H9 (cell line): Measurements from ENCODE around the gene TMEM161B. TPM values are rescaled to one million over a fixed set of nuclear protein-coding genes. Genes with fewer than 3 reads are reported as not detected.
A peak's percentile ranks its signal among the peaks of the same experiment; 100 is the strongest.

Source experiments
- DNase-seq: peaks from one replicate; pipeline ENCODE4 v3.0.0-alpha.2; 2017
- H2AFZ ChIP-seq: one replicate; pipeline ENCODE4 v1.6.1; 2013; ENCODE audit warnings: mild to moderate bottlenecking, low read length, control low read depth, moderate library complexity
- H2AK5ac ChIP-seq: 2 replicates; pipeline ENCODE4 v1.6.1; 2013; ENCODE audit warnings: low read length, control low read depth, mixed read lengths; ENCODE audit not compliant: insufficient read length
- H2BK120ac ChIP-seq: one replicate; pipeline ENCODE4 v1.6.1; 2013; ENCODE audit warnings: low read depth, mild to moderate bottlenecking, low read length, control low read depth, inconsistent platforms; ENCODE audit not compliant: poor library complexity, severe bottlenecking
- H2BK12ac ChIP-seq: 2 replicates; pipeline ENCODE4 v1.6.1; 2013; ENCODE audit warnings: low read length, control low read depth, mixed read lengths, low read depth; ENCODE audit not compliant: insufficient read length
- H2BK15ac ChIP-seq: 2 replicates; pipeline ENCODE4 v1.6.1; 2013; ENCODE audit warnings: low read depth, low read length, control low read depth
- H2BK20ac ChIP-seq: one replicate; pipeline ENCODE4 v1.6.1; 2013; ENCODE audit warnings: low read depth, mild to moderate bottlenecking, low read length, control low read depth, inconsistent platforms; ENCODE audit not compliant: poor library complexity, severe bottlenecking
- H2BK5ac ChIP-seq: 2 replicates; pipeline ENCODE4 v1.6.1; 2013; ENCODE audit warnings: low read length, control low read depth, mixed read lengths; ENCODE audit not compliant: insufficient read length
- H3K14ac ChIP-seq: 2 replicates; pipeline ENCODE4 v1.6.1; 2013; ENCODE audit warnings: low read length, control low read depth; ENCODE audit not compliant: insufficient read depth
- H3K18ac ChIP-seq: 2 replicates; pipeline ENCODE4 v1.6.1; 2013; ENCODE audit warnings: low read depth, mild to moderate bottlenecking, mixed read lengths, low read length, control low read depth; ENCODE audit not compliant: insufficient read length
- H3K23ac ChIP-seq: 2 replicates; pipeline ENCODE4 v1.6.1; 2013; ENCODE audit warnings: low read length, control low read depth, mixed read lengths, low read depth; ENCODE audit not compliant: insufficient read length
- H3K23me2 ChIP-seq: 2 replicates; pipeline ENCODE4 v1.6.1; 2013; ENCODE audit warnings: low read depth, mild to moderate bottlenecking, mixed read lengths, low read length, control low read depth; ENCODE audit not compliant: insufficient read length, poor library complexity, severe bottlenecking
- H3K27ac ChIP-seq: 2 replicates; pipeline ENCODE4 v1.5.1; 2013; ENCODE audit warnings: low read length, control low read depth, mixed read lengths, low read depth; ENCODE audit not compliant: insufficient read length
- H3K27me3 ChIP-seq: 2 replicates; pipeline ENCODE4 v1.6.1; 2013; ENCODE audit warnings: low read length, control low read depth, inconsistent platforms; ENCODE audit not compliant: insufficient read depth
- H3K4ac ChIP-seq: 2 replicates; pipeline ENCODE4 v1.6.1; 2013; ENCODE audit warnings: low read depth, mild to moderate bottlenecking, control low read depth, inconsistent platforms, low read length, moderate library complexity
- H3K4me1 ChIP-seq: 2 replicates; pipeline ENCODE4 v1.6.1; 2013; ENCODE audit warnings: low read length, control low read depth, inconsistent platforms; ENCODE audit not compliant: insufficient read depth
- H3K4me2 ChIP-seq: 2 replicates; pipeline ENCODE4 v1.6.1; 2013; ENCODE audit warnings: low read length, control low read depth, mixed read lengths; ENCODE audit not compliant: insufficient read length, insufficient read depth
- H3K56ac ChIP-seq: 2 replicates; pipeline ENCODE4 v1.6.1; 2013; ENCODE audit warnings: low read depth, mild to moderate bottlenecking, mixed read lengths, low read length, control low read depth; ENCODE audit not compliant: insufficient read length
- H3K79me1 ChIP-seq: 2 replicates; pipeline ENCODE4 v1.6.1; 2013; ENCODE audit warnings: low read depth, mild to moderate bottlenecking, moderate library complexity, low read length, control low read depth, inconsistent platforms; ENCODE audit not compliant: insufficient read depth, poor library complexity, severe bottlenecking
- H3K79me2 ChIP-seq: 2 replicates; pipeline ENCODE4 v1.6.1; 2013; ENCODE audit warnings: low read length, control low read depth, inconsistent platforms; ENCODE audit not compliant: insufficient read depth
- H3K9ac ChIP-seq: 2 replicates; pipeline ENCODE4 v1.6.1; 2013; ENCODE audit warnings: low read length, control low read depth, mixed read lengths; ENCODE audit not compliant: insufficient read length; ENCODE audit errors: extremely low read depth
- H3K9me3 ChIP-seq: one replicate; pipeline ENCODE4 v1.6.1; 2013; ENCODE audit warnings: low read depth, low read length, inconsistent platforms; ENCODE audit not compliant: control insufficient read depth
- H3T11ph ChIP-seq: one replicate; pipeline ENCODE4 v1.6.1; 2013; ENCODE audit warnings: mild to moderate bottlenecking, low read length, control low read depth, inconsistent platforms
- H4K20me1 ChIP-seq: one replicate; pipeline ENCODE4 v1.6.1; 2013; ENCODE audit not compliant: control insufficient read depth, insufficient read length, insufficient read depth
- H4K5ac ChIP-seq: 2 replicates; pipeline ENCODE4 v1.6.1; 2013; ENCODE audit warnings: low read depth, mild to moderate bottlenecking, mixed read lengths, low read length, control low read depth; ENCODE audit not compliant: insufficient read length
- H4K8ac ChIP-seq: replicated peaks from 2 replicates; pipeline ENCODE4 v1.6.1; 2013; ENCODE audit warnings: low read length, control low read depth, mixed read lengths, low read depth; ENCODE audit not compliant: insufficient read length
- H4K91ac ChIP-seq: 2 replicates; pipeline ENCODE4 v1.6.1; 2013; ENCODE audit warnings: low read depth, mild to moderate bottlenecking, moderate library complexity, mixed read lengths, low read length, control low read depth; ENCODE audit not compliant: insufficient read length
- H3K27ac Mint-ChIP-seq, 3 experiments: 2 replicates in 2 of 3; 3 replicates in 1 of 3; pipeline ENCODE4 v1.8.0; 2020 to 2021; ENCODE audit warnings: mixed read lengths in 3 of 3, mild to moderate bottlenecking in 1 of 3, moderate library complexity in 1 of 3
- H3K27me3 Mint-ChIP-seq: 2 replicates; pipeline ENCODE4 v1.8.0; 2021; ENCODE audit warnings: low read depth, mild to moderate bottlenecking, moderate library complexity, mixed read lengths
- H3K36me3 Mint-ChIP-seq, 3 experiments: 2 replicates in 2 of 3; 3 replicates in 1 of 3; pipeline ENCODE4 v1.8.0; 2020 to 2021; ENCODE audit warnings: low read depth in 3 of 3, mixed read lengths in 3 of 3; ENCODE audit not compliant: insufficient read depth in 1 of 3
- H3K4me1 Mint-ChIP-seq, 2 experiments: 2 replicates each; pipeline ENCODE4 v1.8.0; 2020; ENCODE audit warnings: mixed read lengths in 2 of 2
- H3K4me3 Mint-ChIP-seq, 2 experiments: 2 replicates in 1 of 2; 3 replicates in 1 of 2; pipeline ENCODE4 v1.8.0; 2020 to 2021; ENCODE audit warnings: mild to moderate bottlenecking in 2 of 2, mixed read lengths in 2 of 2, moderate library complexity in 1 of 2
- H3K9me3 Mint-ChIP-seq, 2 experiments: 2 replicates in 1 of 2; 3 replicates in 1 of 2; pipeline ENCODE4 v1.8.0; 2020; ENCODE audit warnings: mild to moderate bottlenecking in 2 of 2, mixed read lengths in 2 of 2, moderate library complexity in 1 of 2
- CTCF ChIP-seq: fragments of 200-600 bp; sonication (generic); conservative IDR thresholded peaks from 3 replicates; pipeline ENCODE4 v1.8.0; 2021; ENCODE audit warnings: antibody characterized with exemption, mild to moderate bottlenecking
- WGBS: extraction: QIAGEN DNeasy Blood & Tissue Kit; methylation state at CpG from one replicate; pipeline ENCODE4 v1.1.7; 2013; ENCODE audit warnings: missing lambda C conversion rate, low lambda C conversion rate, mixed read lengths; ENCODE audit not compliant: insufficient read length; ENCODE audit errors: extremely low coverage; 5-methylcytosine and 5-hydroxymethylcytosine counted together
- total RNA-seq: library from RNA; stranded (reverse); gene quantifications from 2 replicates; pipeline ENCODE4 v1.2.1, GENCODE V29; 2021

TMEM161B gene
- total RNA-seq, 1 experiment from 2014 or later, result 17.9 TPM

- no peak overlapping the region for H2AK5ac ChIP-seq
- no peak overlapping the region for H4K8ac ChIP-seq
- H3K56ac ChIP-seq, result no peak overlapping the region
- H3K4me1 Mint-ChIP-seq, result peaks cover 12% of the 10 kb centered on the region in 2 experiments
- no peak overlapping the region for H2AFZ ChIP-seq
- no peak overlapping the region for H3T11ph ChIP-seq
- H3K4me3 Mint-ChIP-seq, result no peak overlapping the region
- H3K9ac ChIP-seq, result no peak overlapping the region
- H3K4me1 ChIP-seq, result no peaks in the 10 kb centered on the region
- H3K18ac ChIP-seq, result peak overlapping the region; percentile 80
- no peaks in the 10 kb centered on the region for H3K79me1 ChIP-seq
- H3K23me2 ChIP-seq, result no peaks in the 10 kb centered on the region
- TF ChIP-seq CTCF, result no peak
- peak overlapping the region; percentile 3 for H4K5ac ChIP-seq
- no peak overlapping the region for H2BK5ac ChIP-seq
- no peak overlapping the region for H2BK20ac ChIP-seq
- no peak overlapping the region for H3K23ac ChIP-seq
- peaks cover 1% of the 10 kb centered on the region for H3K27me3 Mint-ChIP-seq
- no peaks in the 10 kb centered on the region for H3K9me3 ChIP-seq
- H3K79me2 ChIP-seq, result no peaks in the 10 kb centered on the region
- no CpG with 5 or more reads among the region's 14 CpGs for WGBS
- H2BK15ac ChIP-seq, result no peak overlapping the region
- no peak overlapping the region for H2BK12ac ChIP-seq
- H3K36me3 Mint-ChIP-seq, result peaks cover 2 to 35% (median 18%) of the 10 kb centered on the region in 3 experiments; a peak in 6 of 7 replicates
- peak overlapping the region; percentile 38; the same call in 1 of the 2 replicates for H3K14ac ChIP-seq
- no peak overlapping the region for H3K27ac ChIP-seq
- no peak overlapping the region for H2BK120ac ChIP-seq
- no peak overlapping the region for H3K4me2 ChIP-seq
- H3K27ac Mint-ChIP-seq, result peak overlapping the region in 1 of 3 experiments; percentile 61; a peak in 2 of 7 replicates
- no peaks in the 10 kb centered on the region for H4K20me1 ChIP-seq
- H3K9me3 Mint-ChIP-seq, result peaks cover 8 to 36% of the 10 kb centered on the region in 2 experiments
- DNase-seq, result peak; percentile 65
- no peak overlapping the region for H4K91ac ChIP-seq
- no peaks in the 10 kb centered on the region for H3K27me3 ChIP-seq
- H3K4ac ChIP-seq, result no peak overlapping the region
Observed at GRCh38 chr5:88172847-88173758, 95.5 kb downstream of the TMEM161B start.
